Hepatocyte (in vitro differentiated cells): ENCODE measurements around the gene ANKMY2. TPM values are rescaled to one million over a fixed set of nuclear protein-coding genes. Genes with fewer than 3 reads are reported as not detected.
A peak's percentile ranks its signal among the peaks of the same experiment; 100 is the strongest.

ENCODE experiments used
- DNase-seq: peaks from one replicate; pipeline ENCODE4 v3.0.0-alpha.2; 2016; ENCODE audit warnings: low spot score
- H2AFZ ChIP-seq: fragments of 200-600 bp; sonication (generic); 2 replicates; pipeline ENCODE4 v1.6.0; 2016; ENCODE audit warnings: antibody characterized with exemption, mild to moderate bottlenecking
- H3K27ac ChIP-seq: fragments of 200-600 bp; sonication (generic); 2 replicates; pipeline ENCODE4 v1.5.1; 2016; ENCODE audit warnings: mild to moderate bottlenecking
- H3K27me3 ChIP-seq: fragments of 200-600 bp; sonication (generic); 2 replicates; pipeline ENCODE4 v1.6.1; 2016
- H3K36me3 ChIP-seq: fragments of 200-600 bp; sonication (generic); replicated peaks from 2 replicates; pipeline ENCODE4 v1.5.1; 2016; ENCODE audit warnings: low read depth; ENCODE audit not compliant: insufficient read depth
- H3K4me1 ChIP-seq: fragments of 200-600 bp; sonication (generic); 2 replicates; pipeline ENCODE4 v1.5.1; 2016; ENCODE audit warnings: mild to moderate bottlenecking, moderate library complexity; ENCODE audit not compliant: insufficient read depth
- H3K4me2 ChIP-seq: fragments of 200-600 bp; sonication (generic); 2 replicates; pipeline ENCODE4 v1.6.0; 2016
- H3K4me3 ChIP-seq: fragments of 200-600 bp; sonication (generic); 2 replicates; pipeline ENCODE4 v1.5.1; 2016; ENCODE audit warnings: mild to moderate bottlenecking
- H3K79me2 ChIP-seq: fragments of 200-600 bp; sonication (generic); 2 replicates; pipeline ENCODE4 v1.6.0; 2017; ENCODE audit warnings: mild to moderate bottlenecking
- H3K9me2 ChIP-seq: fragments of 200-600 bp; sonication (generic); replicated peaks from 2 replicates; pipeline ENCODE4 v1.6.0; 2017; ENCODE audit warnings: mild to moderate bottlenecking; ENCODE audit not compliant: insufficient read depth
- H3K9me3 ChIP-seq: fragments of 200-600 bp; sonication (generic); 2 replicates; pipeline ENCODE4 v1.5.1; 2016; ENCODE audit warnings: low read depth, mild to moderate bottlenecking
- H4K20me1 ChIP-seq: fragments of 200-600 bp; sonication (generic); 2 replicates; pipeline ENCODE4 v1.6.0; 2016; ENCODE audit warnings: mild to moderate bottlenecking; ENCODE audit not compliant: insufficient read depth, poor library complexity, severe bottlenecking
- CTCF ChIP-seq: fragments of 200-600 bp; sonication (generic); IDR thresholded peaks from 2 replicates; pipeline ENCODE4 v1.5.1; 2016; ENCODE audit warnings: antibody characterized with exemption, mild to moderate bottlenecking; ENCODE audit not compliant: poor library complexity
- EZH2 ChIP-seq: fragments of 200-600 bp; sonication (generic); IDR thresholded peaks from 2 replicates; pipeline ENCODE4 v1.6.1; 2016; ENCODE audit warnings: antibody characterized with exemption, mild to moderate bottlenecking, borderline replicate concordance
- EZH2phosphoT487 ChIP-seq: fragments of 200-600 bp; sonication (generic); IDR thresholded peaks from one replicate; pipeline ENCODE4 v1.6.1; 2018; ENCODE audit warnings: antibody characterized with exemption, mild to moderate bottlenecking, low read depth, moderate library complexity; ENCODE audit not compliant: unreplicated experiment, severe bottlenecking
- WGBS: methylation state at CpG from one replicate; pipeline ENCODE4 v1.1.6; 2016; ENCODE audit warnings: low lambda C conversion rate; ENCODE audit errors: missing lambda C conversion rate; 5-methylcytosine and 5-hydroxymethylcytosine counted together
- polyA plus RNA-seq: library from polyadenylated mRNA; unstranded; fragments of >200 nt; fragmentation: Nextera tagmentation; extraction: Ambion mirVana; gene quantifications from 2 replicates; pipeline ENCODE4 v1.2.1, GENCODE V29; 2016
- total RNA-seq: library from RNA; depleted of rRNA; stranded (reverse); fragments of >200 nt; gene quantifications from 2 replicates; pipeline ENCODE4 v1.2.3, GENCODE V29; 2014

The ANKMY2 gene
- total and polyA plus RNA-seq, 2 experiments from 2014 or later, result 30.7 to 42.5 TPM

- Histone ChIP-seq H3K4me2 (no peak overlapping the region), H3K27ac (no peak overlapping the region), H3K4me3 (no peak overlapping the region), H4K20me1 (no peaks in the 10 kb centered on the region), H3K4me1 (peaks cover 8% of the 10 kb centered on the region), H2AFZ (no peak overlapping the region), H3K36me3 (no peaks in the 10 kb centered on the region), H3K9me2 (no peaks in the 10 kb centered on the region), H3K27me3 (no peaks in the 10 kb centered on the region), H3K79me2 (no peaks in the 10 kb centered on the region), H3K9me3 (no peaks in the 10 kb centered on the region)
- no peak for TF ChIP-seq EZH2
- no peak for TF ChIP-seq CTCF
- TF ChIP-seq EZH2phosphoT487, result no peak
- WGBS, result 97% methylated on average over 17 of the region's 17 CpGs
- DNase-seq, result no peak
These were observed 60.0 kb downstream of the ANKMY2 start for GRCh38 chr7:16585540-16585939.

- DNase-seq, result no peak
- no peak overlapping the region for H2AFZ ChIP-seq
- H4K20me1 ChIP-seq, result no peaks in the 10 kb centered on the region
- H3K9me3 ChIP-seq, result no peaks in the 10 kb centered on the region
- H3K4me3 ChIP-seq, result no peak overlapping the region
- no peaks in the 10 kb centered on the region for H3K9me2 ChIP-seq
- H3K27me3 ChIP-seq, result no peaks in the 10 kb centered on the region
- H3K27ac ChIP-seq, result no peak overlapping the region
- WGBS, result 96% methylated on average over 6 of the region's 7 CpGs
- H3K4me2 ChIP-seq, result no peak overlapping the region
- no peaks in the 10 kb centered on the region for H3K36me3 ChIP-seq
- no peaks in the 10 kb centered on the region for H3K4me1 ChIP-seq
- TF ChIP-seq EZH2, result no peak
- no peak for TF ChIP-seq EZH2phosphoT487
- no peak for TF ChIP-seq CTCF
- no peaks in the 10 kb centered on the region for H3K79me2 ChIP-seq
These were observed 61.7 kb downstream of the ANKMY2 start for GRCh38 chr7:16583834-16584233.

GRCh38 chr7:16581286-16581685 is 64.3 kb downstream of the ANKMY2 start:
- no peak overlapping the region for H3K4me2 ChIP-seq
- no peaks in the 10 kb centered on the region for H3K9me2 ChIP-seq
- H2AFZ ChIP-seq, result peak overlapping the region; percentile 34
- H3K9me3 ChIP-seq, result no peaks in the 10 kb centered on the region
- H3K4me1 ChIP-seq, result no peaks in the 10 kb centered on the region
- 50% methylated on average over 1 of the region's 1 CpG for WGBS
- H3K36me3 ChIP-seq, result no peaks in the 10 kb centered on the region
- no peaks in the 10 kb centered on the region for H3K79me2 ChIP-seq
- DNase-seq, result no peak
- TF ChIP-seq EZH2 (no peak), CTCF (no peak), EZH2phosphoT487 (no peak)
- no peaks in the 10 kb centered on the region for H4K20me1 ChIP-seq
- H3K4me3 ChIP-seq, result no peak overlapping the region
- H3K27me3 ChIP-seq, result no peaks in the 10 kb centered on the region
- H3K27ac ChIP-seq, result no peak overlapping the region

GRCh38 chr7:16579216-16579615 is 66.3 kb downstream of the ANKMY2 start:
- WGBS, result 84% methylated on average over 8 of the region's 8 CpGs
- no peak for TF ChIP-seq EZH2phosphoT487
- no peak for TF ChIP-seq CTCF
- no peak for TF ChIP-seq EZH2
- Histone ChIP-seq H3K9me3 (no peaks in the 10 kb centered on the region), H3K79me2 (no peaks in the 10 kb centered on the region), H3K9me2 (no peaks in the 10 kb centered on the region), H3K27me3 (no peaks in the 10 kb centered on the region), H3K27ac (no peak overlapping the region), H3K4me3 (no peak overlapping the region), H2AFZ (no peak overlapping the region), H3K36me3 (no peaks in the 10 kb centered on the region), H3K4me1 (no peaks in the 10 kb centered on the region), H4K20me1 (no peaks in the 10 kb centered on the region), H3K4me2 (no peak overlapping the region)
- DNase-seq, result no peak
